GM21576 (cell line): ENCODE measurements around the gene LRG1.
"Not testable (repeated sequence)": the region's sequence is repeated elsewhere in the genome, so short reads cannot be mapped to it uniquely, and the experiment has no call there.

Experiments
- ATAC-seq: cut with Tn5 transposase; IDR thresholded peaks from one replicate; pipeline ENCODE4 v1.9.1; 2021; ENCODE audit warnings: mild to moderate bottlenecking, moderate library complexity; ENCODE audit not compliant: unreplicated experiment

The LRG1 gene

GRCh38 chr19:4576016-4576933 lies 36.4 kb upstream of the LRG1 start:
- no peak for ATAC-seq

GRCh38 chr19:4575267-4576015 lies 35.6 kb upstream of the LRG1 start:
- no peak for ATAC-seq

- ATAC-seq = no peak
Measured at GRCh38 chr19:4573682-4574081, 33.8 kb upstream of the LRG1 start.

GRCh38 chr19:4571305-4571917 lies 31.6 kb upstream of the LRG1 start:
- ATAC-seq = no peak

- no peak for ATAC-seq
Measured at GRCh38 chr19:4570916-4571304, 31.1 kb upstream of the LRG1 start.

GRCh38 chr19:4570402-4570801 lies 30.6 kb upstream of the LRG1 start:
- ATAC-seq = no peak

- ATAC-seq = no peak
Measured at GRCh38 chr19:4568886-4569285, 29.1 kb upstream of the LRG1 start.

GRCh38 chr19:4567584-4568071 lies 27.8 kb upstream of the LRG1 start:
- ATAC-seq = no peak

- no peak for ATAC-seq
Measured at GRCh38 chr19:4566402-4567051, 26.7 kb upstream of the LRG1 start.

GRCh38 chr19:4563562-4563961 lies 23.7 kb upstream of the LRG1 start:
- ATAC-seq = not testable (repeated sequence)

GRCh38 chr19:4562085-4562484 lies 22.2 kb upstream of the LRG1 start:
- not testable (repeated sequence) for ATAC-seq

- ATAC-seq = no peak
Measured at GRCh38 chr19:4559569-4559968, 19.7 kb upstream of the LRG1 start, which contains the start of gene SEMA6B. SEMA6B (minus strand) TSS chr19:4559684; CDS start chr19:4558457, 1,227 bp downstream.

GRCh38 chr19:4557971-4558941 lies 18.4 kb upstream of the LRG1 start:
- ATAC-seq = no peak

- no peak for ATAC-seq
Measured at GRCh38 chr19:4557144-4557970, 17.5 kb upstream of the LRG1 start.

GRCh38 chr19:4556597-4557127 lies 16.8 kb upstream of the LRG1 start:
- ATAC-seq = no peak

- no peak for ATAC-seq
Measured at GRCh38 chr19:4555657-4556561, 16.1 kb upstream of the LRG1 start.

- ATAC-seq = no peak
Measured at GRCh38 chr19:4554717-4555116, 14.9 kb upstream of the LRG1 start.
